ENCODE results near the gene RNF145. TPM values are rescaled to one million over a fixed set of nuclear protein-coding genes. Genes with fewer than 3 reads are reported as not detected.

Gene RNF145
- total and polyA plus RNA-seq, 2 of the 13 experiments (the other 11 are each of a cell fraction or from before 2014, with no cell fraction given), result 24.6 TPM

GRCh38 chr5:159130871-159131270 lies 78.5 kb downstream of the RNF145 start:
- intact Hi-C loops (cut with micrococcal nuclease; ENCODE audit: unreplicated experiment) (loop anchor here (10.0 kb wide), 1 partner anchor 956 kb away; no protein-coding TSS in a partner anchor), in situ Hi-C loops (cut with HindIII; ENCODE audit: extremely low pct_ligation_motif_present, low pct_unique_long_range_greater_than_20kb) (no loop called here)
- no peaks in the 10 kb centered on the region for H3K79me2 ChIP-seq (ENCODE audit: insufficient read depth, low read length)
- no peak overlapping the region for H2AFZ ChIP-seq (ENCODE audit: low read length)
- no peak overlapping the region for H3K27ac ChIP-seq (ENCODE audit: extremely low read length, insufficient read depth, low read length)
- ChIA-PET POLR2A (no interaction called here), CTCF (ENCODE audit: low intra/inter-chr PET ratio, low total read pairs) (no interaction called here)
- no peak overlapping the region for H3K9ac ChIP-seq (ENCODE audit: insufficient read depth, low read depth, low read length)
- no peak overlapping the region for H3K4me2 ChIP-seq (ENCODE audit: low read depth, low read length)
- no peaks in the 10 kb centered on the region for H3K9me3 ChIP-seq (ENCODE audit: low read length)
- H3K36me3 ChIP-seq (replicated peaks in 1 of 2; ENCODE audit: control insufficient read depth in 1 of 2, insufficient read depth in 2 of 2, low read length in 2 of 2), result no peaks in the 10 kb centered on the region
- TF ChIP-seq EP300 (IDR thresholded peaks at IDR 0.05; ENCODE audit: low read depth in 2 of 2, low read length in 2 of 2) (no peak), EP300 (CRISPR knock-in tag; IDR thresholded peaks at IDR 0.05; ENCODE audit: borderline replicate concordance) (no peak), LCORL (IDR thresholded peaks at IDR 0.05) (no peak), LCORL (CRISPR knock-in tag; IDR thresholded peaks at IDR 0.05) (no peak), ZFP36 (IDR thresholded peaks at IDR 0.05; ENCODE audit: borderline replicate concordance, low read depth, low read length, partially characterized antibody) (no peak), SUZ12 (IDR thresholded peaks at IDR 0.05; ENCODE audit: low read depth, low read length) (no peak), ZNF484 (CRISPR knock-in tag; IDR thresholded peaks at IDR 0.05; ENCODE audit: borderline replicate concordance, low read depth) (no peak), KDM5A (IDR thresholded peaks at IDR 0.05; ENCODE audit: borderline replicate concordance, low read length) (no peak), SP2 (CRISPR knock-in tag; IDR thresholded peaks at IDR 0.05) (no peak), ZKSCAN5 (CRISPR knock-in tag; IDR thresholded peaks at IDR 0.05) (no peak), REPIN1 (CRISPR knock-in tag; IDR thresholded peaks at IDR 0.05; ENCODE audit: borderline replicate concordance, low read depth) (no peak), ZNF367 (CRISPR knock-in tag; IDR thresholded peaks at IDR 0.05; ENCODE audit: borderline replicate concordance) (no peak)
- TF ChIP-seq, protein P1, sequence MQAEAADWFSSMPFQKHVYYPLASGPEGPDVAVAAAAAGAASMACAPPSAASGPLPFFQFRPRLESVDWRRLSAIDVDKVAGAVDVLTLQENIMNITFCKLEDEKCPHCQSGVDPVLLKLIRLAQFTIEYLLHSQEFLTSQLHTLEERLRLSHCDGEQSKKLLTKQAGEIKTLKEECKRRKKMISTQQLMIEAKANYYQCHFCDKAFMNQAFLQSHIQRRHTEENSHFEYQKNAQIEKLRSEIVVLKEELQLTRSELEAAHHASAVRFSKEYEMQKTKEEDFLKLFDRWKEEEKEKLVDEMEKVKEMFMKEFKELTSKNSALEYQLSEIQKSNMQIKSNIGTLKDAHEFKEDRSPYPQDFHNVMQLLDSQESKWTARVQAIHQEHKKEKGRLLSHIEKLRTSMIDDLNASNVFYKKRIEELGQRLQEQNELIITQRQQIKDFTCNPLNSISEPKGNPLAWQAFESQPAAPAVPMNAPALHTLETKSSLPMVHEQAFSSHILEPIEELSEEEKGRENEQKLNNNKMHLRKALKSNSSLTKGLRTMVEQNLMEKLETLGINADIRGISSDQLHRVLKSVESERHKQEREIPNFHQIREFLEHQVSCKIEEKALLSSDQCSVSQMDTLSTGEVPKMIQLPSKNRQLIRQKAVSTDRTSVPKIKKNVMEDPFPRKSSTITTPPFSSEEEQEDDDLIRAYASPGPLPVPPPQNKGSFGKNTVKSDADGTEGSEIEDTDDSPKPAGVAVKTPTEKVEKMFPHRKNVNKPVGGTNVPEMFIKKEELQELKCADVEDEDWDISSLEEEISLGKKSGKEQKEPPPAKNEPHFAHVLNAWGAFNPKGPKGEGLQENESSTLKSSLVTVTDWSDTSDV (CRISPR knock-in tag; IDR thresholded peaks at IDR 0.05), result no peak
- TF ChIP-seq, protein P2, sequence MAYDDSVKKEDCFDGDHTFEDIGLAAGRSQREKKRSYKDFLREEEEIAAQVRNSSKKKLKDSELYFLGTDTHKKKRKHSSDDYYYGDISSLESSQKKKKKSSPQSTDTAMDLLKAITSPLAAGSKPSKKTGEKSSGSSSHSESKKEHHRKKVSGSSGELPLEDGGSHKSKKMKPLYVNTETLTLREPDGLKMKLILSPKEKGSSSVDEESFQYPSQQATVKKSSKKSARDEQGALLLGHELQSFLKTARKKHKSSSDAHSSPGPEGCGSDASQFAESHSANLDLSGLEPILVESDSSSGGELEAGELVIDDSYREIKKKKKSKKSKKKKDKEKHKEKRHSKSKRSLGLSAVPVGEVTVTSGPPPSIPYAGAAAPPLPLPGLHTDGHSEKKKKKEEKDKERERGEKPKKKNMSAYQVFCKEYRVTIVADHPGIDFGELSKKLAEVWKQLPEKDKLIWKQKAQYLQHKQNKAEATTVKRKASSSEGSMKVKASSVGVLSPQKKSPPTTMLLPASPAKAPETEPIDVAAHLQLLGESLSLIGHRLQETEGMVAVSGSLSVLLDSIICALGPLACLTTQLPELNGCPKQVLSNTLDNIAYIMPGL (CRISPR knock-in tag; IDR thresholded peaks at IDR 0.05; ENCODE audit: borderline replicate concordance in 1 of 2, low read depth in 1 of 2), result no peak
- TF ChIP-seq, protein P3, sequence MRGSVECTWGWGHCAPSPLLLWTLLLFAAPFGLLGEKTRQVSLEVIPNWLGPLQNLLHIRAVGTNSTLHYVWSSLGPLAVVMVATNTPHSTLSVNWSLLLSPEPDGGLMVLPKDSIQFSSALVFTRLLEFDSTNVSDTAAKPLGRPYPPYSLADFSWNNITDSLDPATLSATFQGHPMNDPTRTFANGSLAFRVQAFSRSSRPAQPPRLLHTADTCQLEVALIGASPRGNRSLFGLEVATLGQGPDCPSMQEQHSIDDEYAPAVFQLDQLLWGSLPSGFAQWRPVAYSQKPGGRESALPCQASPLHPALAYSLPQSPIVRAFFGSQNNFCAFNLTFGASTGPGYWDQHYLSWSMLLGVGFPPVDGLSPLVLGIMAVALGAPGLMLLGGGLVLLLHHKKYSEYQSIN (CRISPR knock-in tag; IDR thresholded peaks at IDR 0.05; ENCODE audit: borderline replicate concordance), result no peak
- no peak for ATAC-seq
- BruUV-seq (replicated peaks), result no TSS peak
- no peak for DNase-seq (ENCODE audit: low spot score)
- no peak overlapping the region for H3K4me3 ChIP-seq (replicated peaks in 1 of 3; ENCODE audit: insufficient read depth in 1 of 3, low read depth in 2 of 3, low read length in 3 of 3)
- 2% methylated on average over 3 of the region's 3 CpGs for WGBS (ENCODE audit: low lambda C conversion rate)
- no peaks in the 10 kb centered on the region for H4K20me1 ChIP-seq (ENCODE audit: insufficient read depth, low read length)
- FAIRE-seq, result no peak
- no peaks in the 10 kb centered on the region for H3K27me3 ChIP-seq (ENCODE audit: control insufficient read depth in 1 of 2, insufficient read depth in 2 of 2, low read length in 2 of 2)
- H3K4me1 ChIP-seq (ENCODE audit: insufficient read depth, low read length), result no peaks in the 10 kb centered on the region

Measured in HepG2 (cell line).